HCT116 (cell line): ENCODE measurements around the gene WWOX. TPM values are rescaled to one million over a fixed set of nuclear protein-coding genes. Genes with fewer than 3 reads are reported as not detected.

ENCODE experiments used
- ATAC-seq: fragments of 200-7000 bp; cut with Tn5 transposase; 2 replicates; pipeline ENCODE4 v1.9.1; 2020; ENCODE audit warnings: mild to moderate bottlenecking, moderate library complexity
- BruUV-seq: library from RNA; stranded (reverse); fragments of 400-500 nt; replicated peaks from 2 replicates; lab custom pipeline; 2021; lab: Mats Ljungman, UMichigan
- CTCF ChIA-PET: fragments of 300-600 bp; sonication (Branson Sonifier 250); formaldehyde crosslinking; loops from one replicate; lab custom pipeline; 2021; ENCODE audit warnings: antibody characterized with exemption; lab: Charles Lee
- POLR2A ChIA-PET: fragments of 300-600, 350-600 bp; sonication (Branson Sonifier 250); formaldehyde crosslinking; loops from one replicate; lab custom pipeline; 2021; ENCODE audit warnings: antibody characterized with exemption; lab: Charles Lee
- RAD21 ChIA-PET, 2 experiments: fragments of 300-600 bp; sonication (Branson Sonifier 250); formaldehyde crosslinking; loops; one replicate each; lab custom pipeline; 2023; ENCODE audit warnings: low total read pairs in 2 of 2; ENCODE audit not compliant: uncharacterized antibody in 2 of 2, unreplicated experiment in 2 of 2, low non-redundant PET in 1 of 2; lab: Charles Lee
- DNase-seq: peaks from one replicate; pipeline ENCODE4 v3.0.0-alpha.2; 2010; ENCODE audit warnings: low read depth, low spot score
- H2AFZ ChIP-seq: fragments of 200-600 bp; shearing (Covaris generic), sonication (generic); 2 replicates; pipeline ENCODE4 v1.6.1; 2017; ENCODE audit warnings: low read depth, mixed run types, mixed read lengths, antibody characterized with exemption, low read length; ENCODE audit not compliant: poor library complexity, severe bottlenecking
- H3K27ac ChIP-seq: 2 replicates; pipeline ENCODE4 v1.5.1; 2012; ENCODE audit warnings: low read depth, low read length
- H3K27me3 ChIP-seq: fragments of 200-600 bp; sonication (generic); 2 replicates; pipeline ENCODE4 v1.6.1; 2016; ENCODE audit warnings: mixed run types, low read length, mixed read lengths; ENCODE audit not compliant: insufficient read depth
- H3K36me3 ChIP-seq, 2 experiments: fragments of 200-500 bp in 1 of 2; fragments of 200-600 bp in 1 of 2; sonication (Bioruptor generic) in 1 of 2; sonication (generic) in 1 of 2; 2 replicates each; pipeline versions ENCODE4 v1.5.1 to v1.6.1; 2014 to 2016; ENCODE audit warnings: low read length in 2 of 2, inconsistent platforms in 1 of 2, mixed read lengths in 1 of 2, mixed run types in 1 of 2; ENCODE audit not compliant: insufficient read depth in 2 of 2, control insufficient read depth in 1 of 2
- H3K4me1 ChIP-seq, 2 experiments: fragments of 200-600 bp in 1 of 2; sonication (generic) in 1 of 2; 2 replicates each; pipeline versions ENCODE4 v1.5.1 to v1.6.1; 2012 to 2017; ENCODE audit warnings: low read length in 2 of 2, inconsistent platforms in 1 of 2, mild to moderate bottlenecking in 1 of 2, mixed read lengths in 1 of 2, mixed run types in 1 of 2, moderate library complexity in 1 of 2; ENCODE audit not compliant: insufficient read depth in 2 of 2, control insufficient read depth in 1 of 2
- H3K4me2 ChIP-seq: fragments of 200-600 bp; sonication (generic); 2 replicates; pipeline ENCODE4 v1.6.1; 2017; ENCODE audit warnings: mixed run types, low read length, mixed read lengths
- H3K4me3 ChIP-seq, 2 experiments: fragments of 200-600 bp in 1 of 2; sonication (generic) in 1 of 2; replicated peaks in 1 of 2; 2 replicates each; pipeline ENCODE4 v1.5.1; 2011 to 2016; ENCODE audit warnings: low read length in 2 of 2, control low read depth in 1 of 2, low read depth in 1 of 2, mild to moderate bottlenecking in 1 of 2, mixed read lengths in 1 of 2, mixed run types in 1 of 2
- H3K79me2 ChIP-seq: fragments of 200-600 bp; sonication (generic); 2 replicates; pipeline ENCODE4 v1.6.1; 2017; ENCODE audit warnings: mild to moderate bottlenecking, mixed run types, low read length, moderate library complexity, mixed read lengths; ENCODE audit not compliant: insufficient read depth
- H3K9ac ChIP-seq: fragments of 200-600 bp; sonication (generic); 2 replicates; pipeline ENCODE4 v1.6.1; 2016; ENCODE audit warnings: low read length, mixed read lengths
- H3K9me2 ChIP-seq: fragments of 200-600 bp; sonication (generic), shearing (Covaris generic); 2 replicates; pipeline ENCODE4 v1.6.1; 2017; ENCODE audit warnings: mixed run types, mild to moderate bottlenecking, moderate library complexity; ENCODE audit not compliant: insufficient read depth
- H3K9me3 ChIP-seq, 2 experiments: fragments of 200-500 bp in 1 of 2; fragments of 200-600 bp in 1 of 2; sonication (Bioruptor generic) in 1 of 2; sonication (generic) in 1 of 2; 2 replicates each; pipeline ENCODE4 v1.6.1; 2014 to 2017; ENCODE audit warnings: low read length in 2 of 2, mixed read lengths in 2 of 2, inconsistent platforms in 1 of 2, low read depth in 1 of 2, mild to moderate bottlenecking in 1 of 2, mixed run types in 1 of 2, moderate library complexity in 1 of 2; ENCODE audit not compliant: control insufficient read depth in 1 of 2, insufficient read depth in 1 of 2
- H4K20me1 ChIP-seq: fragments of 200-600 bp; sonication (generic), shearing (Covaris generic); 2 replicates; pipeline ENCODE4 v1.6.1; 2017; ENCODE audit warnings: mixed run types, mild to moderate bottlenecking, moderate library complexity; ENCODE audit not compliant: insufficient read depth
- CTCF ChIP-seq, 3 experiments: fragments of 200-600 bp in 1 of 3; sonication (generic) in 1 of 3; IDR thresholded peaks in 2 of 3; conservative IDR thresholded peaks in 1 of 3; 2 replicates each; pipeline ENCODE4 v1.5.1; 2012 to 2017; ENCODE audit warnings: low read depth in 2 of 3, low read length in 2 of 3, antibody characterized with exemption in 1 of 3, borderline replicate concordance in 1 of 3, control low read depth in 1 of 3, mild to moderate bottlenecking in 1 of 3, mixed read lengths in 1 of 3, mixed run types in 1 of 3, moderate library complexity in 1 of 3; ENCODE audit not compliant: insufficient read depth in 1 of 3
- JUND ChIP-seq: IDR thresholded peaks from 2 replicates; pipeline ENCODE4 v1.6.1; 2012
- MAX ChIP-seq: IDR thresholded peaks from 2 replicates; pipeline ENCODE4 v1.6.1; 2012
- POLR2AphosphoS5 ChIP-seq: IDR thresholded peaks from 2 replicates; pipeline ENCODE4 v1.6.1; 2011; ENCODE audit warnings: mild to moderate bottlenecking, low read depth, low read length, moderate library complexity
- intact Hi-C: fragments of 100-400 bp; cut with micrococcal nuclease; formaldehyde crosslinking; loops from 2 replicates; pipeline ENCODE4 v1.10.0; 2022
- total RNA-seq: library from RNA; stranded (reverse); gene quantifications from one replicate; pipeline ENCODE4 v1.2.1, GENCODE V29; 2021; ENCODE audit not compliant: unreplicated experiment

The WWOX gene
- total RNA-seq, 1 experiment from 2014 or later, result 13.7 TPM

DNA sequence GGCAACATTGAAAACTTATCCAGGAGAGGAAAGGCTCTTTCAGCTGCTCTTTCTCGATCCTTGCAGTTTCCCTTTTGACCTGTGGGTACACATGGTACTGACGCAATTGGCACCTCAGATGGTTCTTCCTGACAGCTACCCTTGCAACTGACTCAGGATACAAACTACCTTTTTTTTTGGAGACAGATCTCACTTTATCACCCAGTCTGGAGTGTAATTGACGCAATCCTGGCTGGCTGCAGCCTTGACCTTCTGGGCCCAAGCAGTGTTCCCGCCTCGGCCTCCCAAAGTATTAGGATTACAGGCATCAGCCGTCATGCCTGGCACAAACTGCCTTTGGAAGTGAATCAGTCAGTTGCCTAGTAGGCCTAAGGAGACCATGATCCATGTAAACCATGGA is 607.2 kb downstream of the WWOX start:
- CTCF ChIA-PET, result interaction anchor here (0.7 kb wide), 1 partner anchor 1155 kb away, joined by 3 read pairs; no protein-coding TSS in a partner anchor
- Histone ChIP-seq H3K27me3 (no peaks in the 10 kb centered on the region), H3K9me3 (peaks cover 0 to 2% of the 10 kb centered on the region in 2 experiments; a peak in 1 of 4 replicates), H4K20me1 (no peaks in the 10 kb centered on the region), H3K36me3 (no peaks in the 10 kb centered on the region), H3K9ac (no peak overlapping the region), H2AFZ (no peak overlapping the region), H3K4me1 (no peaks in the 10 kb centered on the region), H3K4me3 (no peak overlapping the region), H3K9me2 (no peaks in the 10 kb centered on the region), H3K4me2 (no peak overlapping the region), H3K79me2 (no peaks in the 10 kb centered on the region), H3K27ac (no peak overlapping the region)
- intact Hi-C loops, result no loop called here
- TF ChIP-seq MAX, result no peak
- no peak for TF ChIP-seq JUND
- no peak for TF ChIP-seq CTCF (IDR thresholded peaks at IDR 0.05 in 2 of 3, conservative IDR thresholded peaks at IDR 0.05 in 1 of 3; ENCODE audit: borderline replicate concordance in 1 of 3, insufficient read depth in 1 of 3, low read depth in 2 of 3, low read length in 2 of 3)
- no peak for ATAC-seq
- BruUV-seq, result no TSS peak
- POLR2A ChIA-PET, result no interaction called here
- no peak for DNase-seq
- RAD21 ChIA-PET, result no interaction called here

- no peak overlapping the region for H3K9ac ChIP-seq
- no peaks in the 10 kb centered on the region for H3K79me2 ChIP-seq
- no peak overlapping the region for H3K4me3 ChIP-seq
- no TSS peak for BruUV-seq
- H3K27ac ChIP-seq, result no peak overlapping the region
- no peak for ATAC-seq
- H3K36me3 ChIP-seq, result no peaks in the 10 kb centered on the region
- peaks cover 0 to 2% of the 10 kb centered on the region in 2 experiments; a peak in 1 of 4 replicates for H3K9me3 ChIP-seq
- DNase-seq, result no peak
- intact Hi-C loops, result no loop called here
- ChIA-PET POLR2A (no interaction called here), RAD21 (no interaction called here), CTCF (no interaction called here)
- H4K20me1 ChIP-seq, result no peaks in the 10 kb centered on the region
- no peaks in the 10 kb centered on the region for H3K4me1 ChIP-seq
- TF ChIP-seq POLR2AphosphoS5, result no peak
- H3K27me3 ChIP-seq, result no peaks in the 10 kb centered on the region
- no peak overlapping the region for H2AFZ ChIP-seq
- H3K9me2 ChIP-seq, result no peaks in the 10 kb centered on the region
- H3K4me2 ChIP-seq, result no peak overlapping the region
Observed at GRCh38 chr16:78709137-78709884, 609.9 kb downstream of the WWOX start.
